Keratinocyte (primary cell): Measurements from ENCODE around the gene MAGI1. TPM values are rescaled to one million over a fixed set of nuclear protein-coding genes. Genes with fewer than 3 reads are reported as not detected.

ENCODE experiments used
- DNase-seq: peaks from one replicate; pipeline ENCODE4 v3.0.0-alpha.2; 2011; ENCODE audit warnings: low read depth, missing footprints, low spot score
- FAIRE-seq: peaks from 2 replicates; lab custom pipeline; 2011; peaks lifted over from hg19 to GRCh38; lab: Jason Lieb, UNC
- H2AFZ ChIP-seq: 2 replicates; pipeline ENCODE4 v1.6.0; 2012; ENCODE audit warnings: low read length, control low read depth, inconsistent platforms; ENCODE audit not compliant: control insufficient read depth
- H3K27ac ChIP-seq: 2 replicates; pipeline ENCODE4 v1.5.1; 2011; ENCODE audit warnings: low read length; ENCODE audit not compliant: control insufficient read depth, insufficient read depth
- H3K27me3 ChIP-seq: 3 replicates; pipeline ENCODE4 v1.6.0; 2011; ENCODE audit warnings: low read length; ENCODE audit not compliant: control insufficient read depth, insufficient read depth; ENCODE audit errors: extremely low read depth
- H3K36me3 ChIP-seq, 2 experiments: 2 replicates in 1 of 2; 3 replicates in 1 of 2; pipeline ENCODE4 v1.5.1; 2011; ENCODE audit warnings: low read length in 2 of 2, mild to moderate bottlenecking in 1 of 2; ENCODE audit not compliant: control insufficient read depth in 2 of 2, insufficient read depth in 2 of 2; ENCODE audit errors: extremely low read depth in 1 of 2
- H3K4me1 ChIP-seq: 3 replicates; pipeline ENCODE4 v1.5.1; 2011; ENCODE audit warnings: low read length; ENCODE audit not compliant: control insufficient read depth, insufficient read depth; ENCODE audit errors: extremely low read depth
- H3K4me2 ChIP-seq: 3 replicates; pipeline ENCODE4 v1.6.0; 2011; ENCODE audit warnings: low read depth, low read length; ENCODE audit not compliant: control insufficient read depth, insufficient read depth; ENCODE audit errors: extremely low read depth
- H3K4me3 ChIP-seq, 3 experiments: fragments of 200-600 bp in 1 of 3; sonication (generic) in 1 of 3; 2 replicates in 2 of 3; 3 replicates in 1 of 3; pipeline ENCODE4 v1.5.1; 2011 to 2016; ENCODE audit warnings: low read length in 3 of 3, mild to moderate bottlenecking in 3 of 3, control low read depth in 2 of 3, inconsistent platforms in 1 of 3, low read depth in 1 of 3, mixed read lengths in 1 of 3, mixed run types in 1 of 3, moderate library complexity in 1 of 3; ENCODE audit not compliant: control insufficient read depth in 2 of 3, insufficient read depth in 2 of 3; ENCODE audit errors: extremely low read depth in 1 of 3
- H3K79me2 ChIP-seq: 2 replicates; pipeline ENCODE4 v1.6.0; 2012; ENCODE audit warnings: low read length; ENCODE audit not compliant: control insufficient read depth, insufficient read depth
- H3K9ac ChIP-seq: 3 replicates; pipeline ENCODE4 v1.6.0; 2011; ENCODE audit warnings: low read length; ENCODE audit not compliant: control insufficient read depth, insufficient read depth; ENCODE audit errors: extremely low read depth
- H3K9me1 ChIP-seq: 3 replicates; pipeline ENCODE4 v1.6.0; 2011; ENCODE audit warnings: low read length; ENCODE audit not compliant: control insufficient read depth, insufficient read depth; ENCODE audit errors: extremely low read depth
- H3K9me3 ChIP-seq: 2 replicates; pipeline ENCODE4 v1.5.1; 2012; ENCODE audit warnings: low read depth, low read length; ENCODE audit not compliant: control insufficient read depth
- H4K20me1 ChIP-seq: 3 replicates; pipeline ENCODE4 v1.6.0; 2011; ENCODE audit warnings: low read length; ENCODE audit not compliant: control insufficient read depth, insufficient read depth; ENCODE audit errors: extremely low read depth
- EZH2 ChIP-seq: IDR thresholded peaks from one replicate; pipeline ENCODE4 v1.6.1; 2012; ENCODE audit warnings: inconsistent platforms, mild to moderate bottlenecking, low read length, moderate library complexity
- dilution Hi-C: fragments of 300-500 bp; cut with MboI; formaldehyde crosslinking; loops from one replicate; pipeline ENCODE4 v1.7.0; 2020; ENCODE audit warnings: low sequenced_read_pairs; ENCODE audit not compliant: extremely low pct_ligation_motif_present
- polyA plus RNA-seq, 5 experiments: library from polyadenylated mRNA; depleted of rRNA in 3 of 5; stranded (reverse) in 3 of 5; stranded (forward) in 1 of 5; unstranded in 1 of 5; fragments of >200 nt; gene quantifications; 1 replicate in 1 of 5; 2 replicates in 3 of 5; 3 replicates in 1 of 5; pipeline versions ENCODE4 v1.2.1 to v1.2.3, GENCODE V29; 2011 to 2012; ENCODE audit warnings: missing spikeins in 2 of 5, low read depth in 1 of 5, low replicate concordance in 1 of 5
- TF ChIP-seq, protein P1 (sequence below), 3 experiments: IDR thresholded peaks in 1 of 3; conservative IDR thresholded peaks in 1 of 3; optimal IDR thresholded peaks in 1 of 3; 2 replicates in 2 of 3; 3 replicates in 1 of 3; pipeline versions ENCODE3 to v1.5.1; 2011; ENCODE audit warnings: low read length in 3 of 3, mild to moderate bottlenecking in 3 of 3, moderate library complexity in 2 of 3, control low read depth in 1 of 3, inconsistent platforms in 1 of 3; ENCODE audit not compliant: insufficient read depth in 2 of 3; ENCODE audit errors: extremely low read depth in 1 of 3

MAGI1 gene
- polyA plus RNA-seq, 1 donor (not counting 4 experiments of a cell fraction or from before 2014, with no cell fraction given), result 10.9 TPM

DNA sequence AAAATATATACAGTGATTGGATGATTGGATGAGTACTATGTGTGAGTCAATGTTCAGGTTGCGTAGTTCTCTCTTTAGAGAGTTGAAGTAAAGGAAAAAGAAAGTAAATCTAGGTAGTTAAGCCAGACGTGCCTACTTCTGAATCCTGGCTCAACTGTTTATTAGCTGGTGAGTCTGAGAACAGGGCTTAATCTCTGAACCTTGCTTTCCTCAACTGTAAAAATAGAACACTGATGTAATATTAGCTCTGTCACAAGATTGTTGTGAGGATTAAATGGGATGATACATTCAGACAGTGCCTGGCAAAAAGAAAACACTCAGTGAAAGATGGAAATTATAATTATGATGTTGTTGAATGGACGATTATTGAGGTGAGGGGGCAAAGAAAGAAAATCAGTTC, 413.4 kb downstream of the MAGI1 start:
- Histone ChIP-seq H3K4me2 (no peak overlapping the region), H3K9me3 (no peaks in the 10 kb centered on the region), H3K27me3 (no peaks in the 10 kb centered on the region), H3K9ac (no peak overlapping the region), H3K9me1 (no peaks in the 10 kb centered on the region), H3K27ac (no peak overlapping the region), H3K79me2 (no peaks in the 10 kb centered on the region), H3K4me3 (no peak overlapping the region), H3K4me1 (no peaks in the 10 kb centered on the region), H2AFZ (no peak overlapping the region), H3K36me3 (no peaks in the 10 kb centered on the region), H4K20me1 (no peaks in the 10 kb centered on the region)
- no peak for TF ChIP-seq EZH2
- TF ChIP-seq, protein P1, sequence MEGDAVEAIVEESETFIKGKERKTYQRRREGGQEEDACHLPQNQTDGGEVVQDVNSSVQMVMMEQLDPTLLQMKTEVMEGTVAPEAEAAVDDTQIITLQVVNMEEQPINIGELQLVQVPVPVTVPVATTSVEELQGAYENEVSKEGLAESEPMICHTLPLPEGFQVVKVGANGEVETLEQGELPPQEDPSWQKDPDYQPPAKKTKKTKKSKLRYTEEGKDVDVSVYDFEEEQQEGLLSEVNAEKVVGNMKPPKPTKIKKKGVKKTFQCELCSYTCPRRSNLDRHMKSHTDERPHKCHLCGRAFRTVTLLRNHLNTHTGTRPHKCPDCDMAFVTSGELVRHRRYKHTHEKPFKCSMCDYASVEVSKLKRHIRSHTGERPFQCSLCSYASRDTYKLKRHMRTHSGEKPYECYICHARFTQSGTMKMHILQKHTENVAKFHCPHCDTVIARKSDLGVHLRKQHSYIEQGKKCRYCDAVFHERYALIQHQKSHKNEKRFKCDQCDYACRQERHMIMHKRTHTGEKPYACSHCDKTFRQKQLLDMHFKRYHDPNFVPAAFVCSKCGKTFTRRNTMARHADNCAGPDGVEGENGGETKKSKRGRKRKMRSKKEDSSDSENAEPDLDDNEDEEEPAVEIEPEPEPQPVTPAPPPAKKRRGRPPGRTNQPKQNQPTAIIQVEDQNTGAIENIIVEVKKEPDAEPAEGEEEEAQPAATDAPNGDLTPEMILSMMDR (optimal IDR thresholded peaks at IDR 0.05 in 1 of 3, IDR thresholded peaks at IDR 0.05 in 1 of 3, conservative IDR thresholded peaks at IDR 0.05 in 1 of 3; ENCODE audit: extremely low read depth in 1 of 3, insufficient read depth in 2 of 3, low read length in 3 of 3), result no peak
- DNase-seq (no peak), FAIRE-seq (no peak)
- dilution Hi-C loops, result no loop called here

DNA sequence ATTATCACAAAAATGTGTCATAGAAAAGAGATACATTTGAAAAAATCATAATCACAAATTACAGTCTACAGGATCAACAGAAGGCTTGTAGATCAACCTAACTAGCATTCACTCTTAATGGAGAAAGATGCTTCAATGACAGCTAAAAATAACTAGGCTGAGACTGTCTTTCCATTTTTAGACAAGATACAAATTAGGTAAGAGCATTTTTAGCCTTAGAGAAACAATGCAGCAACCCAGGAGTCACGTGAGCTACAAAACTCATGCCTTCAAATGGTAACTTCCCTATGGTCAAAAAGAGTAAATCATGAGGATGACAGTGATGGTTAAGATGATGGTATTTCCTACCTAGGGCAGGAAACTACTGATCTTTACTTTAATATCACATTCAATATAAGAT, 415.4 kb downstream of the MAGI1 start:
- no peaks in the 10 kb centered on the region for H3K9me3 ChIP-seq

More for the DNA sequence above, 415.4 kb downstream of the MAGI1 start:
- FAIRE-seq (no peak), DNase-seq (no peak)
- Histone ChIP-seq H3K4me1 (no peaks in the 10 kb centered on the region), H2AFZ (no peak overlapping the region), H3K27ac (no peak overlapping the region), H3K36me3 (no peaks in the 10 kb centered on the region), H3K4me3 (no peak overlapping the region), H3K9me1 (no peaks in the 10 kb centered on the region), H3K4me2 (no peak overlapping the region), H4K20me1 (no peaks in the 10 kb centered on the region), H3K27me3 (no peaks in the 10 kb centered on the region), H3K79me2 (no peaks in the 10 kb centered on the region), H3K9ac (no peak overlapping the region)
- dilution Hi-C loops, result no loop called here
- TF ChIP-seq, protein P1 (optimal IDR thresholded peaks at IDR 0.05 in 1 of 3, IDR thresholded peaks at IDR 0.05 in 1 of 3, conservative IDR thresholded peaks at IDR 0.05 in 1 of 3; ENCODE audit: extremely low read depth in 1 of 3, insufficient read depth in 2 of 3, low read length in 3 of 3), result no peak
- TF ChIP-seq EZH2, result no peak
